Suprapubic skin (tissue), 4 donors: ENCODE measurements around the gene PCED1A.

Experiments
- EP300 ChIP-seq: sonication (generic); formaldehyde crosslinking; IDR thresholded peaks from one replicate; pipeline ENCODE4 v1.6.1; 2017; ENCODE audit warnings: antibody characterized with exemption
- POLR2A ChIP-seq, 2 donors: fragments of 450-650 bp; IDR thresholded peaks; one replicate each; pipeline ENCODE4 v1.6.1; 2017; ENCODE audit warnings: antibody characterized with exemption in 2 of 2, mild to moderate bottlenecking in 2 of 2, moderate library complexity in 2 of 2
- POLR2AphosphoS5 ChIP-seq, 3 donors: sonication (generic); formaldehyde crosslinking; IDR thresholded peaks; one replicate each; pipeline ENCODE4 v1.6.1; 2017; ENCODE audit warnings: antibody characterized with exemption in 3 of 3
- TF ChIP-seq, protein P1 (sequence below), 2 donors: fragments of 200-600 bp in 1 of 2; fragments of 450-650 bp in 1 of 2; sonication (generic) in 1 of 2; IDR thresholded peaks; one replicate each; pipeline ENCODE4 v1.5.1; 2016 to 2019; ENCODE audit warnings: antibody characterized with exemption in 2 of 2, mild to moderate bottlenecking in 1 of 2, moderate library complexity in 1 of 2

DNA sequence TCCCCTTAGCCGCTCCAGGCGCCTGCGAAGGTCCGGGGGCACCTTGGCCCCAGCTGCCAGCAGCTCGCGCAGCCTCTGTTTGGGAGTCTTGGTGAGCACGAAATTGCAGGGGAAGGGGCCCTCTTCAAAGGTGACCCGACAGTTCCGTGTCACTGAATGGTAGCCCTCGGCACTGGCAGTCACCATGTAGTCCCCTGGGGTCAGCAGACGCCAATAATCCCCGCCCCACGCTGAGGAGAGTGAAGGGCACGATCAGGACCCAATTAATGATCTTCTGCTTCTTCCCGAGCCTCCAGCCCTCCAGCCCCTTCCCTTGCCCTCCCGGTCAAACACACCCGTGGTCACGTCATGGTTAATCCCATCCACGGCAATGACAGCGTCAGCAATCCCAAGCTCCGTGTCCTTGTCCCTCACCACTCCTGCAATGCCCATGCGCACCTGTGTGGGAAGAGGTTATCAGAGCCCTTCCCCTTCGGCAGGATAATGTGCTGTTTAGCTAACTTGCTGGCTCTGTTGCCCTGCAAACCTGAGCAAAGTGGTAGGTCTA lies 46.2 kb downstream of the PCED1A start:
- TF ChIP-seq, protein P1, sequence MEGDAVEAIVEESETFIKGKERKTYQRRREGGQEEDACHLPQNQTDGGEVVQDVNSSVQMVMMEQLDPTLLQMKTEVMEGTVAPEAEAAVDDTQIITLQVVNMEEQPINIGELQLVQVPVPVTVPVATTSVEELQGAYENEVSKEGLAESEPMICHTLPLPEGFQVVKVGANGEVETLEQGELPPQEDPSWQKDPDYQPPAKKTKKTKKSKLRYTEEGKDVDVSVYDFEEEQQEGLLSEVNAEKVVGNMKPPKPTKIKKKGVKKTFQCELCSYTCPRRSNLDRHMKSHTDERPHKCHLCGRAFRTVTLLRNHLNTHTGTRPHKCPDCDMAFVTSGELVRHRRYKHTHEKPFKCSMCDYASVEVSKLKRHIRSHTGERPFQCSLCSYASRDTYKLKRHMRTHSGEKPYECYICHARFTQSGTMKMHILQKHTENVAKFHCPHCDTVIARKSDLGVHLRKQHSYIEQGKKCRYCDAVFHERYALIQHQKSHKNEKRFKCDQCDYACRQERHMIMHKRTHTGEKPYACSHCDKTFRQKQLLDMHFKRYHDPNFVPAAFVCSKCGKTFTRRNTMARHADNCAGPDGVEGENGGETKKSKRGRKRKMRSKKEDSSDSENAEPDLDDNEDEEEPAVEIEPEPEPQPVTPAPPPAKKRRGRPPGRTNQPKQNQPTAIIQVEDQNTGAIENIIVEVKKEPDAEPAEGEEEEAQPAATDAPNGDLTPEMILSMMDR (IDR thresholded peaks at IDR 0.05): no peak
- no peak for TF ChIP-seq POLR2AphosphoS5 (IDR thresholded peaks at IDR 0.05)
- TF ChIP-seq EP300: no peak
- TF ChIP-seq POLR2A (IDR thresholded peaks at IDR 0.05): no peak
